ENCODE data around the gene SDF2.
A peak's percentile ranks its signal among the peaks of the same experiment; 100 is the strongest.
"Not testable (repeated sequence)": the region's sequence is repeated elsewhere in the genome, so short reads cannot be mapped to it uniquely, and the experiment has no call there.

The SDF2 gene

DNA sequence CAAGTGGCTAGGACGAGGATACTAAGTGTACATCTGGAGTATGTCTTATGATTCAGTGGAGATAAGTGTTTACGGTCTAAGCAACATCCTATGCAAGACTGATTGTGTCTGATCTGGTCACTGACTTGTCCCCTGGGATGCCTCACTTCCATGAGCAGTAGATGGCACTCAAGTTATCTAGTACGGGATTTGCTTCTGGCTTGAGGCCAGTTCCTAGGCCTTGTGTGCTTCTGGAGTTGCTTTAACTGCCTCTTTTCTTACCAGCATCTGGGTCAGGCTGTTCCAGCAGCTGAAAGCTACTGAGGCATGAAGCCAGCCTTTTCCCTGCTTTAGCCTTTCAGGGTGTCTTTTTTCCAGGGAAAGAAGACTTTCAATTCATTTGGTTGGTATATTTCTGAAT, 23.3 kb upstream of the SDF2 start:
- DNase-seq (ENCODE audit: low spot score): no peak

DNA sequence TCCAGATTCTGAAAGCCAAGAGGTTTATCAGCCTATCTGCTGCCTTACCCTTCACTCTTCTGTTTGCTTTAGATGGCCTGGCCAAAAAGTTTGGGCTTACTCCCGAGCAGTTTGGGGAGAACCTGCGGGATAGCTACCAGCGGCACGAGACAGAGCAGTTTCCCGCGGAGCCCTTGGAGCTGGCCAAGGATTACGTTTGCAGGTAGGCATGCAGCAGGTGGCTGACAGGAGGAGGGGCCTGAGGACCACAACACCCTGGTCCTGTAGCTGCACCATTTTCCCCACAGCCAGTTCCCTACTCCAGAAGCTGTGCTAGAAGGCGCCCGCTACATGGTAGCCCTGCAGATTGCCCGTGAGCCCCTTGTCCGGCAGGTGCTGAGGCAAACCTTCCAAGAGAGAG, 20.9 kb upstream of the SDF2 start:
- DNase-seq (ENCODE audit: low spot score): no peak

DNA sequence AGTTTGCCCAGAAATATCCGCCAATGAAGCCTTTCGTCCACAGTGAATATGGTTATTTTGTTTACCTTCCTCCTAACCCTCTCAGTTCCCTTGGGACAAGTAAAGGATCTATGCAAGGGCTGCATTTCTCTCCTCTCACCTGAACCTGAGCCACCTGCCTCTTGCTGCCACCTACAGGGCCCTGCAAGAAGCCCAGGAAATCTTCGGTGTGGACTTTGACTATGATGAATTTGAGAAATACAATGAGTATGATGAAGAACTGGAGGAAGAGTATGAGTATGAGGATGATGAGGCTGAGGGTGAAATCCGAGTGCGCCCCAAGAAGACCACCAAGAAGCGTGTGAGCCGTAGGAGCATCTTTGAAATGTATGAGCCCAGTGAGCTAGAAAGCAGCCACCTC, 14.3 kb upstream of the SDF2 start:
- no peak for DNase-seq (ENCODE audit: low spot score)

GRCh38 chr17:28675490-28675889, 13.8 kb upstream of the SDF2 start:
- DNase-seq (ENCODE audit: low spot score): no peak

GRCh38 chr17:28669918-28670317, 8.2 kb upstream of the SDF2 start:
- DNase-seq (ENCODE audit: low spot score): no peak

- no peak for DNase-seq (ENCODE audit: low spot score)
Measured at GRCh38 chr17:28667870-28668269, 6.2 kb upstream of the SDF2 start.

DNA sequence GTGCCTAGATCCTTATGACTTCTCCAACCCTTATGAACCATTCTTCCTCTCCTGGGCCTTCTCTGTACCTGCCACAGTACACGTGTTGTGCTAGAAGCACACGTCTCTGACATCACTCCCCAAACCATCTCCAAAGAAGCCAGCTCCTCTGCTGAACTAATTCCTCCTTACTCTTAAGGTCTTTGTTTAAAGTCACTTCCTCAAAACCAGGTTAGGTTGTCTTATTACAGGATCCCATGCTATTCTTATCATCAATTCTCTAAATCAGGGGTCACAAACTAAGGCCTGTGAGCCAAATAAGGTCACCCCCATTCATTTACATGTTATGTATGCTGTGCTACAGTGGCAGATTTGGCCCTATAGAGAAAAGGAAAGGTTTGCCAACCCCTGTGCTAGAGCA, 4.3 kb upstream of the SDF2 start:
- no peak for DNase-seq (ENCODE audit: low spot score)

DNA sequence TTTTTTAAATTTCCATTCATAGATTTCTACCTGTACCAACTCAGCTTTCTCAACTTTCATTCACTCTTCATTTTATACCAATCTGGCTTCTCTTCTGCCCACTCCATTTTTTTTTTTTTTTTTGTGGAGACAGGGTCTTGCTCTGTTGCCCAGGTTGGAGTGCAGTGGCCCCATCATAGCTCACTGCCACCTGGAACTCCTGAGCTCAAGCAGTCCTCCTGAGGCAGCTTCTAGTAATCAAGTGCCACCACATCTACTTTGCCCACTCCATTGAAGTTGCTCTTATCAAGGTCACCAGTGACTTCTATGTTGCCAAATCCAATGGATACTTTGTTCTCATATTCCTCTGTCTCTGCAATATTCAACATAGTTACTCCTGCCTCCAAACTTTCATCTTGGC, 2.0 kb upstream of the SDF2 start:
- DNase-seq (ENCODE audit: low spot score): no peak

DNA sequence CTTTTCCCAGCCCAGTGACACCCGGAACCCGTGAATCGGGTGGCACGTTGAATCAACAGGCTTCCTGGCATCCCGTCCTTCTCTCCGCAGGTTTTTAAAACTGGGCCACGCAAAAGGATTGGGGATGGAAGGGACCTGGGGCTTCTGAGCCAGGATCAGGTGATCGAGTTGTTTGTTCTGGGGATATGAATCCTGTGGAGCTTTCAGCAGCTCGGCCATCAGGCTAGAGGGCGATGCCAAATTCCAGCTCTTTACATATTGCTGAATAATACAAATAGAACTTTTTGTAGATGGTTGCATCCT, 772 bp upstream of the SDF2 start:
- no peak for DNase-seq (ENCODE audit: low spot score)

GRCh38 chr17:28659497-28659881, 2.2 kb downstream of the SDF2 start:
- DNase-seq (ENCODE audit: low spot score): not testable (repeated sequence)

DNA sequence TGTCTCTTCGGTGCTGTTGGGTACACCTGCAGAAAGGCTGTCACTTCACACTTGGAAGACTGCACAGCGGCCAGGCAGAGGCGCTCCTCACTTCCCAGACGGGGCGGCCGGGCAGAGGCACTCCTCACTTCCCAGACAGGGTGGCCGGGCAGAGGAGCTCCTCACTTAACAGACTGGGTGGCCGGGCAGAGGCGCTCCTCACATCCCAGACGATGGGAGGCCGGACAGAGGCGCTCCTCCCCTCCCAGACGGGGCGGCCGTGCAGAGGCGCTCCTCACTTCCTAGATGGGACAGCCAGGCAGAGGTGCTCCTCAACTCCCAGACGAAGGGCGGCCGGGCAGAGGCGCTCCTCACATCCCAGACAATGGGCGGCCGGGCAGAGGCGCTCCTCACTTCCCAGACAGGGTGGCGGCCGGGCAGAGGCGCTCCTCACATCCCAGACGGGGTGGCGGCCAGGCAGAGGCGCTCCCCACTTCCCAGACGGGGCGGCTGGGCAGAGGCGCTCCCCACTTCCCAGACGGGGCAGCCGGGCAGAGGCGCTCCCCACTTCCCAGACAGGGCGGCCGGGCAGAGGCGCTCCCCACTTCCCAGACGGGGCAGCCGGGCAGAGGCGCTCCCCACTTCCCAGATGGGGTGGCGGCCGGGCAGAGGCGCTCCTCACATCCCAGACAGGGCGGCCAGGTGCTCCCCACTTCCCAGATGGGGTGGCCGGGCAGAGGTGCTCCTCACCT, 2.8 kb downstream of the SDF2 start:
- DNase-seq (ENCODE audit: low spot score): not testable (repeated sequence)

DNA sequence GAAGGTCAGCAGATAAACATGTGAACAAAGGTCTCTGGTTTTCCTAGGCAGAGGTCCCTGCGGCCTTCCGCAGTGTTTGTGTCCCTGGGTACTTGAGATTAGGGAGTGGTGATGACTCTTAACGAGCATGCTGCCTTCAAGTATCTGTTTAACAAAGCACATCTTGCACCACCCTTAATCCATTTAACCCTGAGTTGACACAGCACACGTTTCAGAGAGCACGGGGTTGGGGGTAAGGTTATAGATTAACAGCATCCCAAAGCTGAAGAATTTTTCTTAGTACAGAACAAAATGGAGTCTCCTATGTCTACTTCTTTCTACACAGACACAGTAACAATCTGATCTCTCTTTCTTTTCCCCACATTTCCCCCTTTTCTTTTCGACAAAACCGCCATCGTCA, 3.4 kb downstream of the SDF2 start:
- not testable (repeated sequence) for DNase-seq (ENCODE audit: low spot score)

DNA sequence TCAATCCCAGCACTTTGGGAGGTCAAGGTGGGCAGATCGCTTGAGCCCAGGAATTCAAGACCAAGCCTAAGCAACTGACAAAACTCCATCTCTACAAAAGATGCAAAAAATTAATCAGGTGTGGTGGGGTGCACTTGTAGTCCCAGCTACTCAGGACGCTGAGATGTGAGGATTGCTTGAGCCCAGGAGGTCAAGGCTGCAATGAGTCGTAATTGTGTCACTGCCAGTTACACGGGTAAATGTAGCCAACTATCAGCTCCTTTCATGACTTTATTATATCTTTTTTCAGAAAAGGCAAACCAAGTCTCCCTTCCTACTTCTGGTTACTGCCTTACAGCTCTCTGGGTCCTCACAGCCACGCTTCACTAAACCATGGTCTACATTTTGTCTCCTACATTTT, 4.0 kb downstream of the SDF2 start:
- DNase-seq (ENCODE audit: low spot score): no peak

DNA sequence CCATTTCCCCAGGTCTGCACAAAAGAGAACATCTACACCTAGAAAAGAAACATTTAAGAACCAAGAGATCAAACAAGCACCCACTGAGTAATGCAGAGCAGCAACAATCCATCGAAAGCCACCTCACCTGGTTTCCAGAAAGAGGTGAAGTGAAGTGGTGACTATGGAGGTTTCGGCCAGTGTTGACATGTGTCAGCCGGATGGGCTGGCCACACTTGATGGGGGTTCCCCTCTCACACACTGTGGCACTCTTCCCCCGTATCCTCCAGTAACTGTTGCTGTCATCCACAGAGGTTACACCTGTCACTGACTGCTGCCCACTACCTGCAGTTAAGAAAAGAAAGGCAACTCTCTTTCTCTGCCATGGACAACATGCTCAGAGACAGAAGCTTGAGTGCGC, 6.5 kb downstream of the SDF2 start:
- DNase-seq (ENCODE audit: low spot score): no peak

DNA sequence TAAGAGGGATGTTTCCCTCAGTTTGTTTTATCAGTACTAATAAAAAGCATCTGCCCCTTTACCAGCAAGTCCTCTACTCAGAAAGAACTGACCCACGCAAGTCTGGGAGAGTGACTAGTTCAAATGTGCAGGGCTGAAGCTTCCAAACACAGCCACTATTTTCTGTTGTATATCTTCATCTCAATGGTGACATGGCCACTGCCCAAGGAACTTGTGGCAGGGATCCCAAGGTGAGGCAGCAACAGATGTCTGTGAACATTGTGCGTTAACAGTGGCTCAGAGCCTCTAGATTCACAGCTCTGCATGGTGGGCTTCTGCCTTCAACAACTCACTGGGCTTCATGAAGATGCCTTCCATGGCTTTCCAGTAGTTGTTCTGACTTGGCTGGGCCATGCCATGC, 13.0 kb downstream of the SDF2 start:
- no peak for DNase-seq (ENCODE audit: low spot score)

DNA sequence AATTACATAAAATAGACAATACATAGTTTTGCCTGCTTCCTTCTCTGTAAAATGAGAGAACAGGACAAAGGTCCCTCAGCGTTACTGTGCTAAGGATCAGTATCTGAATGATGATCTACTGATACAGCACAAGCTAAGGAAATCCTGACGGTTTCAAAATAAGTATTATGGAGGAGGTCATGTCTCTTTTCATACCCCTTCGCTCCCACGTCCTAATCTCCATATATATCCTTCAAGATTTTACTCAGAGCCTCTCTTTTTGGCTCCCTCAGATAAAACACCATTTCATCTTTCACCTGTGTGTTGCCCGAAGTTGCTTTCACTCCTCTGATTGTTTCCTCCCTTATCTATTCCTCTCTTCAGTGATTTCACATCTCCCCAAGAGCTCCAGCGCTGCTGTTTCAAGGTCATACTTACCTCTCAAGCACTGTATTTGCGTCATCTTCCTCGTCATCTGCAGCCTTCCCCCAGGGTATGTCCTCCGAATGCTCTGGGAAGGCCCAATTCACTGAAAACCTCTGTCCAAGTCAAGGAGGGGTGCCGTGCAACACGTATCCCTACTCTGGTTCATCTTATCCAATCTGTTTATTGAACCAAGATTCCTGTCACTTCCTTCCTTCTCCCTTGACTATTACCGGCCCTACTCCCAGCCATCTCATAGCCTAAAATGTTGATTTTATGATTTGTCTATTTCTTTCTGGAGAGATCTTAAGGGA, 15.5 kb downstream of the SDF2 start:
- no peak for DNase-seq (ENCODE audit: low spot score)

GRCh38 chr17:28645576-28645939, 16.1 kb downstream of the SDF2 start:
- no peak for DNase-seq (ENCODE audit: low spot score)

- DNase-seq (ENCODE audit: low spot score): peak; percentile 97
Measured at GRCh38 chr17:28644787-28645575, 16.7 kb downstream of the SDF2 start, which contains the start of gene BLTP2. BLTP2 (minus strand) TSS chr17:28645158; CDS start chr17:28645056, 102 bp downstream.

GRCh38 chr17:28643983-28644786, 17.5 kb downstream of the SDF2 start:
- peak; percentile 73 for DNase-seq (ENCODE audit: low spot score)

GRCh38 chr17:28641579-28641978, 20.1 kb downstream of the SDF2 start:
- DNase-seq (ENCODE audit: low spot score): no peak

DNA sequence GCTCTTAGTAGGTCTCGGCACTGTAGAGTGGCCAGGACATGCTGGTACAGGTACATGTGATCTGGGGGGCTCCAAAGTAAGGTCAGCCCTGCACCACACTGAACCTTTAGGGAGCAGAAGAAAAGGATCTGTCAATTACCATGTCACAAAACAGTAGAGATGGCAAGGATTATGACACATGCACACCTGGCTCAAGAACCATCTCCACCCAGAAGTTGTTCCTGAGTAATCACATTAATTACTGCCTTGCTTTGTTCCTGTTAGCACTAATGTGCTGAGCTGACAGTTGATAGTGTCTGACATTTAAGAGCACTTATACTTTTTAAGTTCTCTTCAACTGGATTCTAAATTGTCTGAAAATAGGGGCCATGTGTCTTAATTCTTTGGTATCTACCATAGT, 26.2 kb downstream of the SDF2 start:
- no peak for DNase-seq (ENCODE audit: low spot score)

- no peak for DNase-seq (ENCODE audit: low spot score)
Measured at GRCh38 chr17:28634206-28634865, 27.4 kb downstream of the SDF2 start.
